Activated CD8-positive, alpha-beta memory T cell treated with anti-CD3 and anti-CD28 coated beads, Interleukin-2, amount 50 U/mL, for 4 hours (primary cell): ENCODE results near the gene CDC40.
"Not testable (repeated sequence)": the region's sequence is repeated elsewhere in the genome, so short reads cannot be mapped to it uniquely, and the experiment has no call there.

Experiments
- DNase-seq: peaks from one replicate; pipeline ENCODE4 v3.0.0-alpha.2; 2020

CDC40 gene

GRCh38 chr6:110271732-110272022 is 91.5 kb downstream of the CDC40 start:
- DNase-seq, result no peak

- not testable (repeated sequence) for DNase-seq
These were observed 92.6 kb downstream of the CDC40 start for GRCh38 chr6:110272781-110273180.

DNA sequence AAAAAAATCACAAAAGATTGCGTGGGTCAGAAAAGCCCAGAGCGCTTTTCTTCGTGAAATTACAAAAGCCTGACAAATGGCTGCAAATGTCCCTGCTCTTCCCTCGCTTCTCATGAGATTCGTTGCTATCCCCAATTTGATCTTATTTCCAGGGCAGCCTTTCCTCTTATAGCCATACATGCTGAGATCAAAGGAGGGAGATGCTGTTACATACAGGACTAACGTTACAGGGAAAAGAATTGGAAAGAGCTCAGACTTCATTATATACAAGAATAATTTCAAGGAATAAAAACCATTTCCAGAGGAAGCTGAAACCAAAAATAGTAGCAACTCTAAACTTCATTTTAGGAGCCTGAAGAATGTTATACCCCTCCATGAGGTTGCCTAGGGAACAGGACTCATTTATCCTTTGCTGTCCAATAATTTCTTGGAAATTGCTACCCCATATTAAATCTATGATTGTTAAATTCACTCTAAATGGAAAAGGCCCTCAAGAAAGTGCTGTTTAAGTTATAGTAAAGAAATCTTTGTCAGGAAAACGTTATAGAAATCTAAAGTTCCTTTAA is 97.0 kb downstream of the CDC40 start:
- no peak for DNase-seq
